HEK293 (cell line): ENCODE measurements around the gene MGMT.

Experiments
- GLIS2 ChIP-seq: fragments of 450-650 bp; formaldehyde crosslinking; IDR thresholded peaks from 2 replicates; pipeline ENCODE4 v1.5.1; 2016; ENCODE audit warnings: missing biosample characterization, missing genetic modification characterization
- KLF10 ChIP-seq: fragments of 450-650 bp; IDR thresholded peaks from 2 replicates; pipeline ENCODE4 v1.5.1; 2018; ENCODE audit warnings: missing biosample characterization, mild to moderate bottlenecking, missing genetic modification characterization
- KLF9 ChIP-seq: fragments of 450-650 bp; formaldehyde crosslinking; IDR thresholded peaks from 2 replicates; pipeline ENCODE4 v1.5.1; 2016; ENCODE audit warnings: missing biosample characterization, missing genetic modification characterization, low read depth
- OVOL3 ChIP-seq: fragments of 450-650 bp; formaldehyde crosslinking; IDR thresholded peaks from 2 replicates; pipeline ENCODE4 v1.5.1; 2016; ENCODE audit warnings: missing biosample characterization, missing genetic modification characterization
- SP2 ChIP-seq: fragments of 450-650 bp; formaldehyde crosslinking; IDR thresholded peaks from 2 replicates; pipeline ENCODE4 v1.5.1; 2016; ENCODE audit warnings: missing biosample characterization, missing genetic modification characterization
- SP3 ChIP-seq: fragments of 450-650 bp; formaldehyde crosslinking; IDR thresholded peaks from 2 replicates; pipeline ENCODE4 v1.5.1; 2016; ENCODE audit warnings: missing biosample characterization, missing genetic modification characterization
- WT1 ChIP-seq: fragments of 450-650 bp; formaldehyde crosslinking; IDR thresholded peaks from 2 replicates; pipeline ENCODE4 v1.5.1; 2016; ENCODE audit warnings: missing biosample characterization, missing genetic modification characterization
- ZNF169 ChIP-seq: fragments of 450-650 bp; formaldehyde crosslinking; IDR thresholded peaks from 2 replicates; pipeline ENCODE4 v1.5.1; 2016; ENCODE audit warnings: missing biosample characterization, missing genetic modification characterization
- ZNF174 ChIP-seq: fragments of 450-650 bp; formaldehyde crosslinking; IDR thresholded peaks from 2 replicates; pipeline ENCODE4 v1.5.0; 2017; ENCODE audit warnings: missing biosample characterization, mild to moderate bottlenecking, missing genetic modification characterization
- ZNF18 ChIP-seq: fragments of 450-650 bp; formaldehyde crosslinking; IDR thresholded peaks from 2 replicates; pipeline ENCODE4 v1.5.1; 2016; ENCODE audit warnings: missing biosample characterization, missing genetic modification characterization
- ZNF311 ChIP-seq: fragments of 450-650 bp; formaldehyde crosslinking; IDR thresholded peaks from 2 replicates; pipeline ENCODE4 v1.5.1; 2017; ENCODE audit warnings: missing biosample characterization, missing genetic modification characterization, borderline replicate concordance
- ZNF350 ChIP-seq: fragments of 450-650 bp; formaldehyde crosslinking; IDR thresholded peaks from 2 replicates; pipeline ENCODE4 v1.5.0; 2017; ENCODE audit warnings: missing biosample characterization, mild to moderate bottlenecking, missing genetic modification characterization
- ZNF391 ChIP-seq: fragments of 450-650 bp; formaldehyde crosslinking; IDR thresholded peaks from 2 replicates; pipeline ENCODE4 v1.5.1; 2016; ENCODE audit warnings: low read depth, missing biosample characterization, missing genetic modification characterization, borderline replicate concordance
- ZNF558 ChIP-seq: fragments of 450-650 bp; formaldehyde crosslinking; IDR thresholded peaks from 2 replicates; pipeline ENCODE4 v1.5.1; 2016; ENCODE audit warnings: missing biosample characterization, missing genetic modification characterization
- ZNF654 ChIP-seq: fragments of 450-650 bp; formaldehyde crosslinking; IDR thresholded peaks from 2 replicates; pipeline ENCODE4 v1.5.1; 2016; ENCODE audit warnings: low read depth, missing biosample characterization, missing genetic modification characterization
- ZNF692 ChIP-seq: fragments of 450-650 bp; formaldehyde crosslinking; IDR thresholded peaks from 2 replicates; pipeline ENCODE4 v1.5.1; 2016; ENCODE audit warnings: missing biosample characterization, missing genetic modification characterization
- ZNF777 ChIP-seq: fragments of 450-650 bp; formaldehyde crosslinking; IDR thresholded peaks from 2 replicates; pipeline ENCODE4 v1.5.1; 2017; ENCODE audit warnings: missing biosample characterization, missing genetic modification characterization, borderline replicate concordance
- TF ChIP-seq, protein P1 (sequence below): fragments of 450-650 bp; formaldehyde crosslinking; IDR thresholded peaks from 2 replicates; pipeline ENCODE4 v1.5.1; 2016; ENCODE audit warnings: missing biosample characterization, missing genetic modification characterization
- TF ChIP-seq, protein P2 (sequence below): fragments of 450-650 bp; formaldehyde crosslinking; optimal IDR thresholded peaks from 2 replicates; pipeline ENCODE3; 2016; ENCODE audit warnings: missing biosample characterization, mild to moderate bottlenecking, missing genetic modification characterization
- TF ChIP-seq, protein P3 (sequence below): fragments of 450-650 bp; formaldehyde crosslinking; IDR thresholded peaks from 2 replicates; pipeline ENCODE4 v1.5.1; 2016; ENCODE audit warnings: missing biosample characterization, missing genetic modification characterization
- TF ChIP-seq, protein P4 (sequence below): fragments of 450-650 bp; formaldehyde crosslinking; IDR thresholded peaks from 2 replicates; pipeline ENCODE4 v1.5.1; 2016; ENCODE audit warnings: missing biosample characterization, missing genetic modification characterization

The MGMT gene

DNA sequence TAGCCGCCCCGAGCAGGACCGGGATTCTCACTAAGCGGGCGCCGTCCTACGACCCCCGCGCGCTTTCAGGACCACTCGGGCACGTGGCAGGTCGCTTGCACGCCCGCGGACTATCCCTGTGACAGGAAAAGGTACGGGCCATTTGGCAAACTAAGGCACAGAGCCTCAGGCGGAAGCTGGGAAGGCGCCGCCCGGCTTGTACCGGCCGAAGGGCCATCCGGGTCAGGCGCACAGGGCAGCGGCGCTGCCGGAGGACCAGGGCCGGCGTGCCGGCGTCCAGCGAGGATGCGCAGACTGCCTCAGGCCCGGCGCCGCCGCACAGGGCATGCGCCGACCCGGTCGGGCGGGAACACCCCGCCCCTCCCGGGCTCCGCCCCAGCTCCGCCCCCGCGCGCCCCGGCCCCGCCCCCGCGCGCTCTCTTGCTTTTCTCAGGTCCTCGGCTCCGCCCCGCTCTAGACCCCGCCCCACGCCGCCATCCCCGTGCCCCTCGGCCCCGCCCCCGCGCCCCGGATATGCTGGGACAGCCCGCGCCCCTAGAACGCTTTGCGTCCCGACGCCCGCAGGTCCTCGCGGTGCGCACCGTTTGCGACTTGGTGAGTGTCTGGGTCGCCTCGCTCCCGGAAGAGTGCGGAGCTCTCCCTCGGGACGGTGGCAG is at the start of gene MGMT (continued):
- TF ChIP-seq, protein P1, sequence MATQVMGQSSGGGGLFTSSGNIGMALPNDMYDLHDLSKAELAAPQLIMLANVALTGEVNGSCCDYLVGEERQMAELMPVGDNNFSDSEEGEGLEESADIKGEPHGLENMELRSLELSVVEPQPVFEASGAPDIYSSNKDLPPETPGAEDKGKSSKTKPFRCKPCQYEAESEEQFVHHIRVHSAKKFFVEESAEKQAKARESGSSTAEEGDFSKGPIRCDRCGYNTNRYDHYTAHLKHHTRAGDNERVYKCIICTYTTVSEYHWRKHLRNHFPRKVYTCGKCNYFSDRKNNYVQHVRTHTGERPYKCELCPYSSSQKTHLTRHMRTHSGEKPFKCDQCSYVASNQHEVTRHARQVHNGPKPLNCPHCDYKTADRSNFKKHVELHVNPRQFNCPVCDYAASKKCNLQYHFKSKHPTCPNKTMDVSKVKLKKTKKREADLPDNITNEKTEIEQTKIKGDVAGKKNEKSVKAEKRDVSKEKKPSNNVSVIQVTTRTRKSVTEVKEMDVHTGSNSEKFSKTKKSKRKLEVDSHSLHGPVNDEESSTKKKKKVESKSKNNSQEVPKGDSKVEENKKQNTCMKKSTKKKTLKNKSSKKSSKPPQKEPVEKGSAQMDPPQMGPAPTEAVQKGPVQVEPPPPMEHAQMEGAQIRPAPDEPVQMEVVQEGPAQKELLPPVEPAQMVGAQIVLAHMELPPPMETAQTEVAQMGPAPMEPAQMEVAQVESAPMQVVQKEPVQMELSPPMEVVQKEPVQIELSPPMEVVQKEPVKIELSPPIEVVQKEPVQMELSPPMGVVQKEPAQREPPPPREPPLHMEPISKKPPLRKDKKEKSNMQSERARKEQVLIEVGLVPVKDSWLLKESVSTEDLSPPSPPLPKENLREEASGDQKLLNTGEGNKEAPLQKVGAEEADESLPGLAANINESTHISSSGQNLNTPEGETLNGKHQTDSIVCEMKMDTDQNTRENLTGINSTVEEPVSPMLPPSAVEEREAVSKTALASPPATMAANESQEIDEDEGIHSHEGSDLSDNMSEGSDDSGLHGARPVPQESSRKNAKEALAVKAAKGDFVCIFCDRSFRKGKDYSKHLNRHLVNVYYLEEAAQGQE (tag by site-specific recombination): peak; percentile 23; the same call in 1 of the 2 replicates
- TF ChIP-seq SP3: peak; percentile 43; the same call in 1 of the 2 replicates
- no peak for TF ChIP-seq ZNF311 (tag by site-specific recombination)
- TF ChIP-seq, protein P2, sequence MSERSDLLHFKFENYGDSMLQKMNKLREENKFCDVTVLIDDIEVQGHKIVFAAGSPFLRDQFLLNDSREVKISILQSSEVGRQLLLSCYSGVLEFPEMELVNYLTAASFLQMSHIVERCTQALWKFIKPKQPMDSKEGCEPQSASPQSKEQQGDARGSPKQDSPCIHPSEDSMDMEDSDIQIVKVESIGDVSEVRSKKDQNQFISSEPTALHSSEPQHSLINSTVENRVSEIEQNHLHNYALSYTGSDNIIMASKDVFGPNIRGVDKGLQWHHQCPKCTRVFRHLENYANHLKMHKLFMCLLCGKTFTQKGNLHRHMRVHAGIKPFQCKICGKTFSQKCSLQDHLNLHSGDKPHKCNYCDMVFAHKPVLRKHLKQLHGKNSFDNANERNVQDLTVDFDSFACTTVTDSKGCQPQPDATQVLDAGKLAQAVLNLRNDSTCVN (tag by site-specific recombination): peak; percentile 50
- no peak for TF ChIP-seq ZNF350 (tag by site-specific recombination)
- TF ChIP-seq, protein P3, sequence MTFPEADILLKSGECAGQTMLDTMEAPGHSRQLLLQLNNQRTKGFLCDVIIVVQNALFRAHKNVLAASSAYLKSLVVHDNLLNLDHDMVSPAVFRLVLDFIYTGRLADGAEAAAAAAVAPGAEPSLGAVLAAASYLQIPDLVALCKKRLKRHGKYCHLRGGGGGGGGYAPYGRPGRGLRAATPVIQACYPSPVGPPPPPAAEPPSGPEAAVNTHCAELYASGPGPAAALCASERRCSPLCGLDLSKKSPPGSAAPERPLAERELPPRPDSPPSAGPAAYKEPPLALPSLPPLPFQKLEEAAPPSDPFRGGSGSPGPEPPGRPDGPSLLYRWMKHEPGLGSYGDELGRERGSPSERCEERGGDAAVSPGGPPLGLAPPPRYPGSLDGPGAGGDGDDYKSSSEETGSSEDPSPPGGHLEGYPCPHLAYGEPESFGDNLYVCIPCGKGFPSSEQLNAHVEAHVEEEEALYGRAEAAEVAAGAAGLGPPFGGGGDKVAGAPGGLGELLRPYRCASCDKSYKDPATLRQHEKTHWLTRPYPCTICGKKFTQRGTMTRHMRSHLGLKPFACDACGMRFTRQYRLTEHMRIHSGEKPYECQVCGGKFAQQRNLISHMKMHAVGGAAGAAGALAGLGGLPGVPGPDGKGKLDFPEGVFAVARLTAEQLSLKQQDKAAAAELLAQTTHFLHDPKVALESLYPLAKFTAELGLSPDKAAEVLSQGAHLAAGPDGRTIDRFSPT (tag by site-specific recombination): no peak
- no peak for TF ChIP-seq ZNF18 (tag by site-specific recombination)
- TF ChIP-seq, protein P4, sequence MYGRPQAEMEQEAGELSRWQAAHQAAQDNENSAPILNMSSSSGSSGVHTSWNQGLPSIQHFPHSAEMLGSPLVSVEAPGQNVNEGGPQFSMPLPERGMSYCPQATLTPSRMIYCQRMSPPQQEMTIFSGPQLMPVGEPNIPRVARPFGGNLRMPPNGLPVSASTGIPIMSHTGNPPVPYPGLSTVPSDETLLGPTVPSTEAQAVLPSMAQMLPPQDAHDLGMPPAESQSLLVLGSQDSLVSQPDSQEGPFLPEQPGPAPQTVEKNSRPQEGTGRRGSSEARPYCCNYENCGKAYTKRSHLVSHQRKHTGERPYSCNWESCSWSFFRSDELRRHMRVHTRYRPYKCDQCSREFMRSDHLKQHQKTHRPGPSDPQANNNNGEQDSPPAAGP (tag by site-specific recombination): peak; percentile 41; the same call in 1 of the 2 replicates
- no peak for TF ChIP-seq OVOL3 (tag by site-specific recombination)
- TF ChIP-seq WT1 (tag by site-specific recombination): no peak
- TF ChIP-seq ZNF558 (tag by site-specific recombination): no peak
- 0 out of 2 replicates have a peak, but pooled peaks have one; percentile 10 for TF ChIP-seq GLIS2 (tag by site-specific recombination)
- no peak for TF ChIP-seq ZNF391 (tag by site-specific recombination)
- no peak for TF ChIP-seq ZNF169
- 0 out of 2 replicates have a peak, but pooled peaks have one; percentile 11 for TF ChIP-seq SP2 (tag by site-specific recombination)
- no peak for TF ChIP-seq ZNF174 (tag by site-specific recombination)
- no peak for TF ChIP-seq ZNF692 (tag by site-specific recombination)
- 0 out of 2 replicates have a peak, but pooled peaks have one; percentile 33 for TF ChIP-seq ZNF777 (tag by site-specific recombination)
- peak; percentile 34; the same call in 1 of the 2 replicates for TF ChIP-seq KLF9 (tag by site-specific recombination)
- TF ChIP-seq KLF10 (tag by site-specific recombination): peak; percentile 53; the same call in 1 of the 2 replicates
- TF ChIP-seq ZNF654 (tag by site-specific recombination): no peak
